ENCODE results near the gene KLHL40. TPM values are rescaled to one million over a fixed set of nuclear protein-coding genes. Genes with fewer than 3 reads are reported as not detected.

KLHL40 gene
- polyA plus RNA-seq, 2 of the 4 experiments (the other 2 are of a cell fraction) = not detected

DNA sequence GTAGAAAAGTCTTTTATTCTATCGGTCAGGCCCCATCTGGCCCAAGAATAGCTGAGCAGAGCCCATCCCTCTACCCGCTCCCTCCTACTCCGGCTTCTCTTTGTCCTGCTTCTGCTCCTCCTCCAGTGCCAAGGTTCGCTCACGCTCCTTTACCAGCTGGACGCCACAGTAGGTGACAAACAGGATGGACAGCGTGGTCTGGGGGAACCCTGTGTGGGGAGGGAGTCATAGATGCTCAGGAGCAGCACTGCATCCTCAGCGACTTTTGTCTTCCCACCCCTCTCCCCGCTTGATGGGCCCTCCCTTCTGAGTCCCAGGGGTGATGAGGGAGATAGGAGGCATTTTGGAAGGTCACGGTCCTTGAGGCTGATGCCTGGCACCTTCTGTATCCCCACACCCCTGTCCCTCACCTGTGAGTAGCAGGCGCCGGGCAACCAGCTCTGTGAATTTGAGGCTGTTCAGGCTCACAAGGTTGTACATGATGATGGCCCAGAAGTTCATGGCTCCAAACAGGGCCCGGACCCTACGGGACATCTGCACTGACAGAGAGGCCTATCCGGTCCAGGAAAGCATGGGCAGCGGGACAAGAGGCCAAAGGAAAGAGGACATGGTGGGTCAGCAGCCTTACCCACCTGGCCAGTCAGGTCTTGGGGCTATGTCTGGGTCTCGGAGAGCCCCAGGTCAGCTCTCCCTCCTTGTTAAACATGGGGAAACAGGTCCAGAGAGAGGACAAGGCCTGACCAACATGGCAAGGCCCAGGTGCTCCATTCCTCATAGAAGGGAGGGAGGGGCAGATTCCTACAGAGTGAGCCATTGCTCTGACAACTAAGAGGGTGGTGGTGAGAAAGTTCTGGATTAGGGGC is 7.6 kb downstream of the KLHL40 start:
- ChIA-PET CTCF (interaction anchor here (0.6 to 1.7 kb wide), 2 partner anchors 52 to 1308 kb away, joined by 3 to 5 read pairs; no protein-coding TSS in a partner anchor), POLR2A (no interaction called here)
- H3K9me3 ChIP-seq = no peaks in the 10 kb centered on the region
- DNase-seq (ENCODE audit: low read depth in 1 of 2, low spot score in 1 of 2) = no peak
- WGBS (ENCODE audit: missing lambda C conversion rate) = 58% methylated on average over 11 of the region's 17 CpGs
- FAIRE-seq = no peak
- no peaks in the 10 kb centered on the region for H3K4me1 ChIP-seq
- TF ChIP-seq HOXA7 (CRISPR knock-in tag; IDR thresholded peaks at IDR 0.05) = no peak
- no peak for TF ChIP-seq HDAC2 (IDR thresholded peaks at IDR 0.05)
- no peak for TF ChIP-seq EHF (CRISPR knock-in tag; IDR thresholded peaks at IDR 0.05)
- TF ChIP-seq, protein P1, sequence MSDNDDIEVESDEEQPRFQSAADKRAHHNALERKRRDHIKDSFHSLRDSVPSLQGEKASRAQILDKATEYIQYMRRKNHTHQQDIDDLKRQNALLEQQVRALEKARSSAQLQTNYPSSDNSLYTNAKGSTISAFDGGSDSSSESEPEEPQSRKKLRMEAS (IDR thresholded peaks at IDR 0.05) = no peak
- TF ChIP-seq CBX2 (IDR thresholded peaks at IDR 0.05; ENCODE audit: borderline replicate concordance, low read depth) = no peak
- no peak for TF ChIP-seq HEYL (CRISPR knock-in tag; IDR thresholded peaks at IDR 0.05)
- no peak for TF ChIP-seq TP53 (CRISPR knock-in tag; IDR thresholded peaks at IDR 0.05)
- no peak for TF ChIP-seq KDM5A (IDR thresholded peaks at IDR 0.05)
- TF ChIP-seq HOXB5 (CRISPR knock-in tag; IDR thresholded peaks at IDR 0.05) = no peak
- TF ChIP-seq, protein P2, sequence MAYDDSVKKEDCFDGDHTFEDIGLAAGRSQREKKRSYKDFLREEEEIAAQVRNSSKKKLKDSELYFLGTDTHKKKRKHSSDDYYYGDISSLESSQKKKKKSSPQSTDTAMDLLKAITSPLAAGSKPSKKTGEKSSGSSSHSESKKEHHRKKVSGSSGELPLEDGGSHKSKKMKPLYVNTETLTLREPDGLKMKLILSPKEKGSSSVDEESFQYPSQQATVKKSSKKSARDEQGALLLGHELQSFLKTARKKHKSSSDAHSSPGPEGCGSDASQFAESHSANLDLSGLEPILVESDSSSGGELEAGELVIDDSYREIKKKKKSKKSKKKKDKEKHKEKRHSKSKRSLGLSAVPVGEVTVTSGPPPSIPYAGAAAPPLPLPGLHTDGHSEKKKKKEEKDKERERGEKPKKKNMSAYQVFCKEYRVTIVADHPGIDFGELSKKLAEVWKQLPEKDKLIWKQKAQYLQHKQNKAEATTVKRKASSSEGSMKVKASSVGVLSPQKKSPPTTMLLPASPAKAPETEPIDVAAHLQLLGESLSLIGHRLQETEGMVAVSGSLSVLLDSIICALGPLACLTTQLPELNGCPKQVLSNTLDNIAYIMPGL (CRISPR knock-in tag; IDR thresholded peaks at IDR 0.05; ENCODE audit: borderline replicate concordance) = no peak
- no peak overlapping the region for H3K4me3 ChIP-seq
- no peak overlapping the region for H3K27ac ChIP-seq
- no peak for ATAC-seq
- H3K4me2 ChIP-seq = no peak overlapping the region

DNA sequence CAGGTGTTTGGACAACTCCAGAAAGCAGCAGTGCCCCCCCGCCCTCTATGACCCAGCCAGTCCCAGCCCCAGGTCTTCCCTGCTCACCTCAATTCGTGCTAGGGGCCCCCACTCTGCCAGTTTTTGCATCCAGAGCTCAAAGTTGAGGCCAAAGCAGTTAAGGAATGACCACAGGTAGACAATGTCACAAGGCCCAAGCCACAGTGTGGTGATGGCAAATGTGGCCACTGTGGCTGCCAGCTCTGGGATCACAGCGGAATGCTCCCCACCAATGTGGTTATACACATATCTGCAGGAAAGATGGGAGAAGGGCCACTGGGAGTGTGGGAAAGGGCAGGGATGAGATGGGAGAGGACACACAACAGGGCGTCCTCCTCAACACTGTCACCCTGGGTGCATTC is 8.2 kb downstream of the KLHL40 start:
- no peaks in the 10 kb centered on the region for H3K9me3 ChIP-seq
- no peaks in the 10 kb centered on the region for H3K4me1 ChIP-seq
- WGBS (ENCODE audit: missing lambda C conversion rate) = 32% methylated on average over 4 of the region's 4 CpGs
- no peak for TF ChIP-seq FOXS1 (CRISPR knock-in tag; IDR thresholded peaks at IDR 0.05)
- TF ChIP-seq HOXB5 (CRISPR knock-in tag; IDR thresholded peaks at IDR 0.05) = no peak
- TF ChIP-seq JUN (IDR thresholded peaks at IDR 0.05) = no peak
- TF ChIP-seq BHLHE40 (IDR thresholded peaks at IDR 0.05; ENCODE audit: low read depth, low read length) = no peak
- TF ChIP-seq POLR2A (IDR thresholded peaks at IDR 0.05; ENCODE audit: low read length) = no peak
- TF ChIP-seq HEYL (CRISPR knock-in tag; IDR thresholded peaks at IDR 0.05) = no peak
- no peak for TF ChIP-seq FOSL2 (IDR thresholded peaks at IDR 0.05)
- no peak for TF ChIP-seq FOSL2 (CRISPR knock-in tag; IDR thresholded peaks at IDR 0.05)
- TF ChIP-seq RFX5 (IDR thresholded peaks at IDR 0.05) = no peak
- TF ChIP-seq, protein P3, sequence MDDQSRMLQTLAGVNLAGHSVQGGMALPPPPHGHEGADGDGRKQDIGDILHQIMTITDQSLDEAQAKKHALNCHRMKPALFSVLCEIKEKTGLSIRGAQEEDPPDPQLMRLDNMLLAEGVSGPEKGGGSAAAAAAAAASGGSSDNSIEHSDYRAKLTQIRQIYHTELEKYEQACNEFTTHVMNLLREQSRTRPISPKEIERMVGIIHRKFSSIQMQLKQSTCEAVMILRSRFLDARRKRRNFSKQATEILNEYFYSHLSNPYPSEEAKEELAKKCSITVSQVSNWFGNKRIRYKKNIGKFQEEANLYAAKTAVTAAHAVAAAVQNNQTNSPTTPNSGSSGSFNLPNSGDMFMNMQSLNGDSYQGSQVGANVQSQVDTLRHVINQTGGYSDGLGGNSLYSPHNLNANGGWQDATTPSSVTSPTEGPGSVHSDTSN (IDR thresholded peaks at IDR 0.05) = no peak
- no peak for TF ChIP-seq JUNB (IDR thresholded peaks at IDR 0.05)
- TF ChIP-seq, protein P4, sequence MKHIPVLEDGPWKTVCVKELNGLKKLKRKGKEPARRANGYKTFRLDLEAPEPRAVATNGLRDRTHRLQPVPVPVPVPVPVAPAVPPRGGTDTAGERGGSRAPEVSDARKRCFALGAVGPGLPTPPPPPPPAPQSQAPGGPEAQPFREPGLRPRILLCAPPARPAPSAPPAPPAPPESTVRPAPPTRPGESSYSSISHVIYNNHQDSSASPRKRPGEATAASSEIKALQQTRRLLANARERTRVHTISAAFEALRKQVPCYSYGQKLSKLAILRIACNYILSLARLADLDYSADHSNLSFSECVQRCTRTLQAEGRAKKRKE (CRISPR knock-in tag; IDR thresholded peaks at IDR 0.05; ENCODE audit: low read depth) = no peak
- TF ChIP-seq RAD21 (conservative IDR thresholded peaks at IDR 0.05 in 1 of 2, IDR thresholded peaks at IDR 0.05 in 1 of 2) = no peak
- no peak for TF ChIP-seq ZFP36 (IDR thresholded peaks at IDR 0.05; ENCODE audit: borderline replicate concordance, partially characterized antibody)
- TF ChIP-seq CHD4 (IDR thresholded peaks at IDR 0.05; ENCODE audit: borderline replicate concordance) = no peak
- ATAC-seq (no peak), DNase-seq (ENCODE audit: low read depth in 1 of 2, low spot score in 1 of 2) (no peak), FAIRE-seq (no peak)
- no peak overlapping the region for H3K27ac ChIP-seq
- no peak overlapping the region for H3K4me2 ChIP-seq
- POLR2A ChIA-PET = no interaction called here
- H3K4me3 ChIP-seq = no peak overlapping the region
- CTCF ChIA-PET = interaction anchor here (1.7 kb wide), 1 partner anchor 51 kb away, joined by 5 read pairs; no protein-coding TSS in a partner anchor

Data from A549 (cell line).